Stimulated activated CD4-positive, alpha-beta T cell treated with anti-CD3 and anti-CD28 coated beads, Interleukin-12 subunit alpha, Interleukin-12 subunit beta, amount 100 ng/mL, for 24 hours (primary cell): ENCODE measurements around the gene NRP1.

ENCODE experiments used
- DNase-seq, 2 experiments: peaks; one replicate each; pipeline ENCODE4 v3.0.0-alpha.2; 2020; ENCODE audit warnings: low read depth in 2 of 2

NRP1 gene

DNA sequence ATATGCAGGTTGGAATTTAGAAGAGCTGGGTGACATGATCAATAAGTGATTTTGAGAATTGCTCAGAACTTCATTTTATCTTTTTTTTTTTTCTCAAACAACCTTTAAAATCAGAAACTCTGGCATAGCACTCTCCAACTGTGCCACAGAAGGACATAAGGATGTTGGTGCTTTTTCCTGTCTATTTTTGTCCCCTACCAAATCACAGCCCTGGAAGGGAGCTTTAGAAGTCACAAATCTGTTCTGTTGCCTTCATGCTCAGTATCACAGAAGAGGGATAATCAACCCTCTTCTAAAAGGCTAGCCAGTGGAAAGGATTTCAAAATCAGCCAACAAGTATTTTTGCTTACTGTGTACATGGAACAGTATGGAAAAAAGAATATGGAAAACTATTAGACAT, 14.8 kb upstream of the NRP1 start:
- no peak for DNase-seq

DNA sequence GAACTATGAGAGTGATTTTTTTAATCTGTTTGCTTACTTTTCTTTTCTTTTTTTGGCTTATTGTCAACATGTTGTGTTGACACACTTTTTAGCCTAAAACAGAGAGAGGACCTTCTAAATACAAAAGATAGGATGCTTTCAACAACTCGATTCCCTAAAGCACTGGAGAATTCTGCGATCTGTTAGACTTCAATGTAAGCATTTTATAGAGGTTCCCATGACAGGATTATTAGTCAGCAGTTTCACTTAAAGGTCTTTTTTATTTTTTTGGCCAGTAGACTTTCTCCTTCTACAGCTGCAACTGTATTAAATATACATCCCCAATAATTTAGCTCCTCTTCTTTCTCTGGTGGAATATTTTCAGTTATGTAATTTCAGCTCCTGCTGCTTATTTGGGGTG, 12.7 kb upstream of the NRP1 start:
- DNase-seq: no peak

DNA sequence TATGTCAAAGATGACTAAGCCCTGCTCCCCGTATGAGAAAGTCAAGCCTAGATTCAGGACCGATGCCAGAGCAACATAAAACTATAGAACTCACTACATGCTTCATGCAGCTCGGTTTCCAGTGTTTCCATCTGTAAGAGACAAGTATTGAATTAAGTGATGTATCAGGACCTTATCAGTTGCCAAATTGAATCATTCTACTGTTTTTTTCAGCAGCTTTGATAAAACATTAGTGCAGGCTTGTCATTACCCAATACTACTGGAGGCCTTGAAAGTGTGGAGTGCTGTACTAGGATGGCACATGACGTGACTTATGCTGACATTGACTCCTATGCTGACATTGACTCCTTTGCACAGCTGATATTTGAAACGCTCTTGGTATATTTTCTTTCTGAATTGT, 10.8 kb upstream of the NRP1 start:
- DNase-seq: no peak

DNA sequence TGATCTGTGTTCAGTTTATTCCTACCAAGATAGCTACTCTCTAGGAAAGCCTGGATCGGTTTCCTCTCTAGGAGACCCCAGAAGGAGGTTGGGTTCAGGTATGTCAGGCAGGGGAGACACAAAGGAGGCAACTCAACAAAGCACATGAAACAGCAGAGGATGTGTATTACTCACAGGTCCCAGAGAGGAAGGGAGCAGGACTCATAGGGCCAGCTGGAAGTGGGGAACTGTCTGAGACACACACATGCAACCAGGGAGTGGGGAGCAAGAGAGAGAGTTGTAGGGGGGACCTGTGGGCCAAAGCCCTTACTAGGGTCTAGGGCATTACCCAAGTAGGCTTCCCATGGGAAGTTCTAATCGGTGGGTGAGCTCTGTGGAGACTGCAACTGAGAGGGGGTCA, 10.2 kb upstream of the NRP1 start:
- DNase-seq: no peak

DNA sequence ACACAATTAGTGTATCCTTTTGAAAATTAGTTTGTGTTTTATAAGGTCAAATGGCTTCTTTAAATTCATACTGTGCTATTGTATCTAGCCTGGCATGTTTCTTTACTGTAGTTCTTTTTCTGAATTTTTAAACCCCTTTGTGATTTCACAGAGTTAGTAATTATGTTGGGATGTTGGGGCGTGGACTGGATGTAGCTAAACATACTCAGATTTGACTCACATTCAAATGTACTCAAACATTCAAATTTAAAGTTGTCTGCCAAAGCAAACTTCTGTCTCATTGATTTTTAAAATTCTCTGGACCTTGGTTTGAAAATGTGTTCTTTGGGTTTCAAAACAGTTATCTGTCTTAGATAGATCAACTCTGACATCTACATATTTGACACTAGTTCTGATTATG, 7.2 kb upstream of the NRP1 start:
- no peak for DNase-seq

DNA sequence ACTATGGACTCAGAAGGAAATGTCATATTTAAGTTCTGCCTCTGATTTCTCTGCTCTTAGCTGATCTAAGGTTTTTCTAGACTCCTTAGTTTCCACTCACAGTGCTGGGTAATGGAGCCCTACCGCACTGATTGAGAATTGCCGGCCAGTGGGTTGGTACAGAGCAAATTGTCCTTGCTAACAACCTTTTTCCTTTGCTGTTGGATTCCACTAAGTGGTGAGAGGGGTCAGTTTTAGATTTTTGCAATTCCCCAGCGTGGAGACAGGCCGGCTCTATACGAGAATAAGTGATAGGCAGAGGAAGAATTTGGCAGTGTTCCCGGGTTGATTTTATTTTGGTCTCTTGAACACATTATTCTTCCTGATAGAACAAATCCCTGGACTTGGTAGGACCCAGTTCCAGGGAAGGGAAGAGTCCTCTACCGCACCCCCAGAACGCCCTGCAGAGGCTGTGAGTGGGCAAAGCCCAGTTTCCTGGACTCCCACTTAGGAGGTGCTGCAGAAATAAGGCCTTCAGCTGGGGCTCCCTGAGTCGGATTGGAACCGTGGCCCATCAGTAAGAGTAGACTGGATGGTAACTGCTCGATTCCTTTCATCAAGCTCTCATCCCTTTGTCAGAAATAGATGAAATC, 3.0 kb upstream of the NRP1 start:
- DNase-seq: no peak

DNA sequence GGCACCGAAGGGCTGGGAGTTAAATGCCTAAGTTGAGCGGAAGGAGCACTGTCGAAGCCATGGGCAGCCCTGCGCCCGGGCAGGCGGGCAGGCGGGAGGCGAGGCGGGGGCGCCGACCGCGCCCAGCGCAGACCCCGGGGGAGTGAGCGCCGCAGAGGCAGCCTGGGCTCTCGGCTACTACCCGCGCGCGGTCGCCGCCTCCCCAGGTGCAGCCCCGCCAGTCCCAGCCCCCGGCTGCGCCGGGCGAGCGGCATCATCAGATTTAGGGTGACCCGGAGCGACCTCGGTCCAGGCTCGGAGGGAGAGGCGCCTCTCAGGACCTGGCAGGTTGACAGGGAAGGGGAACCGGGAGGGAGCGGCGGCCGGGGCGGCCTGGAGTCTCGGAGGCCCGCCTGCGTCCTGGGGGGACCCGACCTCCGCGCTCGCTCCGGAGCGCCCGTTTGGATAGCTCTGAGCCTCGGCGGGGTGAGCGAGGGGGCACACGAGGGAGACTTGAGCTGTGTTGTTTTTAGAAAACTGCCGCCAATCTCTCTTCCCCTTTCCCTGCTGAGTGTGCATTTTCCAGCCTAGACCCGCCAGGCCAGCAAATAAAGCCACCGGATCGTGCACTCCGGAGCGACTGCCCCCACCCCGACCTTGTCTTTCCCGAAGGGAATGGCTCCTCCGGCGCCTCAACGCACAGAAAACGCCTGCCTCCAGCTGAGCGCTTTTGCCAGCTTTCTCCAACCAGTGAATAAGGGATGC, 2.3 kb upstream of the NRP1 start:
- no peak for DNase-seq

DNA sequence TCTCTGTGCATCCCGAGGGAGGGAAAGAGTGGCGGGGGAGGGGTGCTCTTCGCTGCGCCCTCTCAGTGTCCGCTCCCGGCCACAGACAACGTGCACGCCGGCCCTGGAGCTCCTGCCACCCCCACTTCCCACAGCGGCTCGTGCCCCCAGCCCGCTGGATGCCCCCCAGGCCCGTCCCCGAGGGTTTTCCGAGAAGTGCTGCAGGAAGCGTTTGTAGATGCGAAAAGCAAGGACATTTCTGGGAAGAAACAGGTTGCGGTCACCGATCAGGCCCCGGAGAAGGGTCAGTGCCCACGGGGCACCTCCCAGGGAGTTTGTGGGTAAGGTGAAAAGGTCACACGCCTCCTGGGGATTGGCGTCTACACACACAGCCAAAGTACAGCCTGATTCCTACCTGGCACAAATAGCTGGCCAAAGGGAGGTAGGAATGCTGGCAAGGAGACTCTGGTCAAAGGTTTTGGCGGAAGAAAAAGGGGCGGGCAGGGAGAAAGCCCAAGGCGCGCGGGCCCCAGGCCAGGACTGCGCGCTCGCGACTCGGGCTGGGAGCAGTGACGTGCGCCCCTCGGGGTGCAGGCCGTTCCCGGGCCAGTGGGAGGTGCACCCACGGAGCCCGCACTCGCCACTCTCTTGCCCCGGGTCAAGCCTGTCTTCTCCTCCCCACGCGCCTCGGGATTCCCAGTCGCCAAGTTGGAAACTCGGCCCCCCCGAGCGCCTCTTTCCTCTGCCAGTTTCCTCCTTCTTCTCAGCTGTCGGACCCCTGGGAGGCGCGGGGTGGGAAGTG, 1.5 kb upstream of the NRP1 start:
- no peak for DNase-seq

DNA sequence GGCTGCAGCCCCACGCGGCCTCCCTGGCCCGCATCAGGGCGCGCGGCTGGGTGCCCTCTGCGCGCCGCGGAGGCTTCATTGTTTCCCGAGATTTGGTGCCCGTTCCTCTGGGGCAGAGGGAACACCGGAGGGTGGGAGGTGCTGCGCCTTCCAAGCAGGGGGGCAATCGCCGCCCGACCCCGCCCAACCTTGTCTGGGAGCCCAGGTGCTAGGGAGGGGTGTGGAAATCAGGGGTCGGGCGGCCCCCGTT, 1.0 kb upstream of the NRP1 start:
- no peak for DNase-seq

DNA sequence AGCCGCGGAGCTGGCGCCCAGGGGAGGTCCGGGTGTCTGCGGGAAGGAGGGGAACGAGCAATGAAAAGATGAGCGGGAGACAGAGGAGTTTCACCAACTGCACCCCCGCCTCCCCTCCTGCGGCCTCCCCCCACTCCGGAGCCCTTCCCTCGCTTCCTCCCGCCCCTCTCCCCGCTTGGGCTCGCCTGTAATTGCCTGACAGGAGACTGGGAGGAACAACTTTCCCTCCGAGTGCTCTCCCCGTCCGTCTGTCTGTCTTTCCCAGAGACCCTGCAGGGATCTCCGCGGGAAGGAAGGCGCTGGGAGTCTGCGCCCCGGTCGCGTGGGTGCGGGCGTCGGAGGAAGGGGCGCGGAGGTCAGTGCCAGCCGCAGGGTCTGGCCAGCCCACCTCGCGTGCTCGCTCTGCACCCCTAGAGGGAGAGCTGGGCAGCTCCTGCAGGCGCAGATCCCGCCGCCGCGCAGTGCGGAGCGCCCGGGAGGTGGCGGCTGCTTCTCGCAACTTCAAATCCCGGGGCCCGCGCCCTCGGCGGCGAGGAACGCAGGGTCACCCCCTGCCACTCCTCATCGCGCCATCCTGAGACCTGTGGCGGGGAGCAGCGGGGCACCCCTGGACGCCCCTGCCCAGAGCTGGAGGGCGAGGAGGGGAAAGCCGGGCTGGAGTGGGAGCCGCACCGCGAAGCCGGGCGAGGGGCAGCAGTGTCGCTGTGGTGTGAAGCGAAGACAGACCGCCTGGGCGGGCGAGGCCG, 511 bp upstream of the NRP1 start:
- DNase-seq: peak; percentile 15 to 46

DNA sequence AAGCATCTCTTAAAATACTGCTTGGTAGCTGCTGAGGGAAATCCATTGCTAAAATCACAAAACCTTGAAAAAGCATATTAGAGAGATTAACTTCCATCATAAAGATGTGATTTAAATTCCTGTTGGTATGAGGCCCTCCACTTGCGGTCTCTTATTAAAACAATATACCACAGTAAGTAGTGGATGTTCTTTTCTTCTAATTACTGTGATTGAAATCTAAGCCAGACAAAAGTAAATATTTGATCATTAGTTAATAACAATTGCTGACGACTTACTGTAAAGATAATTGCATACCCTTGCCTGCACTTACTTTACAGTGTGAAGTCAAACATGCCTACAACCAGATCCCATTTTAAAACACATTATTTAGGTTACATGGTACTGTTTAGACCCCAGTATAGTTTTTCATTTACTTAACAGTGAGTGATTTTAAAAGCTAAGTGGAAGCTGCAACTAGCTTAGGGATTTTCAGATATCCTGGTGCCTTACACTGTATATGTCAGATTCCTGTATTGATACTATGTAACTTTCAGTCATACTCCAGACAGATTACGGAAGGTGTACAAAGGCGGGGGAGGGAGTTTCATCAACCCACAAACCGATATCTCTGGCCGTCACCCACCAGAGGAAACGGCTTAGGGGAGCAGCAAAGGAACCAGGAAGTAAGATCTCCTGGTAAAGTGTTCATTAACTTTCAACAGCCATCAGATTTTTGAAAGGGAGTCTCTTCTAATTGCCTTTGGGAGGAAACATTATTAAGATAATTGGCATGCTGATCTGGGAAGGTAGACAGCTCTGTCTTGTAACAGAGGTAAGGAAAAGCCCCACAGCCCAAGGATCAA, 986 bp downstream of the NRP1 start:
- peak in 1 of 2 experiments; percentile 11 for DNase-seq

DNA sequence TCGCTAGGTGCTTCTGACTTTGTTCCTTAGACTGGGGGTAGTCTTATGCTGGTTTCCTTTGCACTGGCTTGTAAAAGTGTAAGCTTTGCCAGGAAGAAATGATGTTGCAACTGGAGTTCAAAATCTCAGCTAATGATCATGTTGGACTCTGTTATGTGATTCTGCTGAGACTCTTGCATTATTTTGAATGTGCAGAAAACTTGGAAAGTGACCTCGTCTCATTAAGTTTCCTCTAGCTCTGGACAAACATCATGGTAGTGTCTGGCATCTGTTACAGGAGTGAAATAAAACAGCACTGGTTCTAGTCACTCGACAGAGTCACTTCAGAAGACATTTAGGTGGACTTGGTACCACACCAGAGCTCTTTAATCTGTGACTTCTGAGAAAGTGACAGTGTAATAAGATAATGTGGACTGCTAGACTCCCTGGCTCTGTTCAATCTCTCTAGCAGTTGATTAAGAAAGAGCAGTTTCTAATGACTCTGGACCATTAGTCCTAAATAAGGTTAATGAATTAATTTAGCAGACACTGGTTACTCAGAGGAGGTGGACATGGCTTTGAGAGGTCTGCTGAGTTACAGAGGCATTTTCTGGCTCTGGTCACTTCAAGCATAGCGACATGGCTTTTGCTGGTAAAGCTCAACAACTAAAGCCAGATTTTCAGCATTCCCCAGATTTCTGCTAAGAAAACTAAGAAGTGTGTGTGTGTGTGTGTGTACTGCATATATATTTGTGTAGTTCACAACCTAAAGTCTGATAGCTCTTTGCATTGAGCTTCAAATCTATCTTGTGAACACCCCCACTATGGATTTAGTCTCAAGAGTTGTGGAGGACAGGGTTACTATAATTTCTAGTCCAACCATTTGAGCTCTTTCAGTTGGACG, 2.0 kb downstream of the NRP1 start:
- DNase-seq: no peak

DNA sequence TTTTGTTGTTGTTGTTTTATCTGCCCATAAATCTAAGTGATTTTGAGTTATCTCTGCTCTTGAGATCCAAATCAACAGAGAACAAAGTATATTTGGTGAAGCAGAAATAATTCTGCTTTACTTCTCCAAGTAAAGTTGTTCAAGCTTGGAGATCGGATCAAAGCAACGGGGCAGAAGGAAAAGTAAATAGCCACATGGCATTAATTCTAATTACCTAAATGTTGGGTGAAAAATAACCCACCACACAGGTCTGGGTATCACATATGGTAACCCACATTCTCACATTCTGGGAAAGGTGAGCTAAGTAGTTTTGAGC, 3.1 kb downstream of the NRP1 start:
- no peak for DNase-seq

DNA sequence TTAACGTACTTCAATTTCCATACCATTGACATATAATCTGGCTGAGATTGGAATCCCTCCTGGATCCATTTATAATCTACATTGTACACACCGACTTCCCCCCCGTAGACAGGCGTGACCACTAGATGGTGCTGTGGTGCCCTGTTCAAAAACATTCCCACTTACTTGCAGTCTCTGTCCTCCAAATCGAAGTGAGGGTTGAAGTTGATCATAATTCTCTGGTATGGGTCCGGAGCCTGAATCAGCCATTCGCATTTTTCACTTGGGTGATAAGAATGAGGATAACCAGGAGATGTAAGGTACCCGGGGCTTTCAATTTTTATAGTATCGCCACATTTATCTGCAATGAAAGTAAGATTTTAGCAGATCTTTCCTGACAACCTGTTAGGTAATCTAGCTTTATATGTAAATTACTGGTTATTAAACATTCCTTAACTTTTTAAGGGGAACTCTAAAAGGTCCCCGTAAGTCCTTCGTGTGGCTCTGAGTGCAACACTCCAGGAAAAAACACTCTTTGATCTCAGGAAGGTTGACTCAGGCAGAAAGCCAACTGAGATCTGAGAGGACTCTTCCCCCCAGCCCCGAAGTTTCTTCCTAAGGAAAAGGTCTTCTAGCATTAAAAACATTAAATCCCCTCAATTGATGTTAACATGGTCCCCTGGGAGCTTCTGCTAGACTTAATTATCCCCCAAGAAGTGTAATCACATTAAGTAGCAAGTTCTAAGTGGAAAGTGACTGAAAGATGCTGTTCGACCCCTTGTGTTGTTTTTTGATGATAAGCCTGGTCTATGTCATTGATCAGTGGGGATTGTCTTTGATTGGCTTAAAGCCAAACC, 3.7 kb downstream of the NRP1 start:
- peak; percentile 62 to 80 for DNase-seq

DNA sequence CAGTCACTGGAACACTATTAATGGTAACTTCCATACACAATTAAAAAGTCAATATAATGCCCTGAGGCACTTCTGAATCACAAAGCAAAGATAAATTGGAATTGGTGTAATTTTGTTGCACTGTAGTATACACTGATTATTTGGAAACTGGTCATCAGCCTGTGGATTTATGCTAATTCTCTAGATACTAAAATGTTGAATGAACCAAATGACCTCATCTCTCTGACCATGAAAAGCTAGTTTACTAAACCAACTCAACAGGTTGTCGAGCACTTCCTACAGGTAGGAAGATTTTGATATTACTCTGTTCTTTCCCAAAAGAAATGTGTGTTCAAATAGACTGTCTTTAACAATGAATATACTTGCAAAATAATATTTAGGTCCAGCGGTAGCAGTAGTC, 5.3 kb downstream of the NRP1 start:
- no peak for DNase-seq

DNA sequence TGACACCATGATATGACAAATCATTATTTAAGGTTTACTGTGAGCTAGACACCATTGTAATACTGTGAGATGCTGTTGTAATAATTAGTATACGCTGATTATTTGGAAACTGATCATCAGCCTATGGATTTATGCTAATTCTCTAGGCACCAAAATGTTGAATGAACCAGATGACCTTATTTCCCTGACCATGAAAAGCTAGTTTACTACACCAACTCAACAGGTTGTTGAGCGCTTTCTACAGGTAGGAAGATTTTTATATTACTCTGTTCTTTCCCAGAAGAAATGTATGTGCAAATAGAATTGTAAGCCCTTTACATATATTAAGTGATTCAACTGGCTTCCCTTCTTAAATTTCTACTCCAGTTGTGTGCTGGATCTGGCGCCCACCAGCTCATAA, 6.2 kb downstream of the NRP1 start:
- no peak for DNase-seq

DNA sequence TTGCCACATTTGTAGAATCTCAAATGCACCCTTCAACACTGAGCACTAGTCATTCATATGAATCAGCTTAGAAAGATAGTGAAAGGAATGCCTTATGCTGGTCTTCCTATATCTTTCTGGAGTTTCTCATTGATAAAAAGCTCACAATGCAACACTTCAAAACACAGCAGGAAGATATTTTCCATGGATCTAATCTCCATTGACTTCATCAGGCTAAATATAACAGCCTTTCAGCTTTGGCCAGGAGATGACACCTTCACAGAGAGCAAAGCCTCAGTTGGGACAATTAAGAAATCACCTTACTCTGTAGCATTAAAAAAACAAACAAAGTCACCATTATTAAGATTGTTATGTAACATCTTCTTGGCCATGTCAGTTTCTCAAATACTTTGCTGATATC, 6.7 kb downstream of the NRP1 start:
- no peak for DNase-seq

DNA sequence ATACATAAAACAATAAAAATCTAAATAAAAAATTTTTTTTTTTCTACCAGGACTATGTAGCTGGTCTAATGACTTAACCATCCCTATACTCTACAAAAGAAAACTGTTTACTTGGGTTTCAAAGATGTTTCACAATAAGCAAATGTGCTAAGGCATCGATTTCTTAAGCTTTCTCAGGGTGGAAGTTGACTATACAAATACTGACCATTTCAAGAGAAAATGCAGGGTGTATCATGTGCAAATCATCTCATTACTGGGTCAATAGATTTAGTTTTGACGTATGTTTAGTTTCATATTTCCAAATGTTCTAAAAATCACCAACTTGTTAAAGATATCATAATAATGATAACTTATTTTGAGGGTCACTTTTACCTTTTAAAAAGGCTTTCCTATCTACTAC, 7.5 kb downstream of the NRP1 start:
- DNase-seq: no peak

DNA sequence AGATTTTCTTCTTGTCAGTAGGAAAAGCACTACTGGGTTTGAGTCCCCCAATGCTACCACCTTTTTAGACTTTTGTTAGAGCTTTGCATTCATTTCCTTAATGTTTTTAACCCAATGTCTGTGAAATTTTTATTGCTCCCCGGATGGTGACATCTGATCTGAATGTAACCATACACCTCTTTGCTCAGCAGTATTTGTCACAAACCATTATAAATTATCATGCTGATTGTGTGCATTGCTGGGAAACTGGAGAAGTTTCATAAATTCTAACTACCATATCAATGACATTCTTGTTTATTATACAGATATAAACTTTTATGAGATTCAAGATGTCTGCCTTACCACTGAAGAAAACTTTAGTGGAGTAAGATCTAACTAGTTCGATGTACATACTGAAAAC, 8.5 kb downstream of the NRP1 start:
- no peak for DNase-seq

DNA sequence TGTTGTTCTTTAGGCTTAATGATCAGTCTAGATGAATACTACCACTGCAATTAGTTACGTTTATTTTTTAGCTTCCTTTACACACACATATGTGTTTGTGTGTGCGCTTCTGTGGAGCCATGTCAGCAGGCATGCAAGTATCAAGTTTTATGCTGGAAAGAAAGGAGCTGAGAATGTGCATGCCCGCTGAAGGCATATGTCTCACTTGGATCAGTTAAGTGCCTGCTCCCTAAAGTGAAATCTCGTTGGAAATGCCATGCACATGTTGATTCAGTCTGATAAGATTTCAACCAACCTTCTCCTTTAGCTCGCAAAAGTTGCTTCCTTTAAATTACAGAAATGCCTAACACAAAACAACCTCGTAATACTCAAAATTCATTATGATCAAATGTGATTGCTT, 10.7 kb downstream of the NRP1 start:
- DNase-seq: no peak
